ENCODE data around the gene WNT8B. TPM values are rescaled to one million over a fixed set of nuclear protein-coding genes. Genes with fewer than 3 reads are reported as not detected.

WNT8B gene
- total RNA-seq, 1 donor from 2014 or later, result not detected

GRCh38 chr10:100516847-100517246 lies 54.0 kb downstream of the WNT8B start:
- ChIA-PET CTCF (interaction anchor here (2.6 kb wide), 1 partner anchor 11 kb away, joined by 14 read pairs; no protein-coding TSS in a partner anchor), POLR2A (no interaction called here)
- no peak for TF ChIP-seq CTCF (IDR thresholded peaks at IDR 0.05)
- H3K27me3 Mint-ChIP-seq, result peaks cover 10% of the 10 kb centered on the region
- peaks cover 9% of the 10 kb centered on the region for H3K4me1 Mint-ChIP-seq
- intact Hi-C loops (cut with micrococcal nuclease), result loop anchor here (5.0 kb wide), 1 partner anchor 670 kb away; no protein-coding TSS in a partner anchor
- peaks cover 17% of the 10 kb centered on the region for H3K36me3 Mint-ChIP-seq (ENCODE audit: low read depth)
- H3K9me3 Mint-ChIP-seq, result no peaks in the 10 kb centered on the region
- ATAC-seq (ENCODE audit: low read depth) (no peak), DNase-seq (no peak)
- no peak overlapping the region for H3K4me3 Mint-ChIP-seq
- no peak overlapping the region for H3K27ac Mint-ChIP-seq

DNA sequence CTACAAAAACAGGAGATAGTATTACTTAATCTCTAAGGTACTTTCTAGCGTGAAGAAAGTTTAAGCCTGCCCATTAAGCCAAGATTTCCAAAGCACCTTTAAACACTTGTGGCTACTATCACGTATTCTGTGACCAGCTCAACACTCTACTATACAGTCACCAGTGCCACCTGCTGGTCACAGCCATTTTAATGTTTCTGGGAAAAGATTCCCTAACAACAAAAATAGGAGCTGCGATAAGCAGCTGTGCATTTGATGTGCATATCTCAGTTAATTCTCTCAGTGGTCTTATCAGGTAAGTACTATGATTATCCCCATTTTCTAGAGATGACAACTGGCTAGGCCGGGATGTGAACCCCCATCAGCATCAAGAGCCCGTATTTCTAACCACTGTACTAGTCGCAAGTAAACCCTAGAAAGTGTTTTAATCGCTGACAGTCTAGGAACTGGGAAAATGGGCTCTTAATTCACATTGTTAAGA lies 56.0 kb downstream of the WNT8B start:
- ChIA-PET CTCF (interaction anchor here (0.7 to 2.6 kb wide), 23 partner anchors 9 to 673 kb away, joined by 3 to 15 read pairs (median 5); partner anchors contain the start of genes HIF1AN and PKD2L1), POLR2A (interaction anchor here (0.7 to 1.2 kb wide), 2 partner anchors 26 to 173 kb away, joined by 3 read pairs; no protein-coding TSS in a partner anchor)
- intact Hi-C loops (cut with micrococcal nuclease), result loop anchor here (1.0 to 5.0 kb wide), 4 partner anchors 84 to 672 kb away; no protein-coding TSS in a partner anchor
- Mint-ChIP-seq H3K4me3 (no peak overlapping the region), H3K27me3 (peaks cover 10% of the 10 kb centered on the region), H3K36me3 (ENCODE audit: low read depth) (peaks cover 27% of the 10 kb centered on the region), H3K27ac (no peak overlapping the region), H3K9me3 (no peaks in the 10 kb centered on the region), H3K4me1 (peaks cover 9% of the 10 kb centered on the region)
- no peak for TF ChIP-seq CTCF (IDR thresholded peaks at IDR 0.05)
- DNase-seq (no peak), ATAC-seq (ENCODE audit: low read depth) (peak; percentile 54)

DNA sequence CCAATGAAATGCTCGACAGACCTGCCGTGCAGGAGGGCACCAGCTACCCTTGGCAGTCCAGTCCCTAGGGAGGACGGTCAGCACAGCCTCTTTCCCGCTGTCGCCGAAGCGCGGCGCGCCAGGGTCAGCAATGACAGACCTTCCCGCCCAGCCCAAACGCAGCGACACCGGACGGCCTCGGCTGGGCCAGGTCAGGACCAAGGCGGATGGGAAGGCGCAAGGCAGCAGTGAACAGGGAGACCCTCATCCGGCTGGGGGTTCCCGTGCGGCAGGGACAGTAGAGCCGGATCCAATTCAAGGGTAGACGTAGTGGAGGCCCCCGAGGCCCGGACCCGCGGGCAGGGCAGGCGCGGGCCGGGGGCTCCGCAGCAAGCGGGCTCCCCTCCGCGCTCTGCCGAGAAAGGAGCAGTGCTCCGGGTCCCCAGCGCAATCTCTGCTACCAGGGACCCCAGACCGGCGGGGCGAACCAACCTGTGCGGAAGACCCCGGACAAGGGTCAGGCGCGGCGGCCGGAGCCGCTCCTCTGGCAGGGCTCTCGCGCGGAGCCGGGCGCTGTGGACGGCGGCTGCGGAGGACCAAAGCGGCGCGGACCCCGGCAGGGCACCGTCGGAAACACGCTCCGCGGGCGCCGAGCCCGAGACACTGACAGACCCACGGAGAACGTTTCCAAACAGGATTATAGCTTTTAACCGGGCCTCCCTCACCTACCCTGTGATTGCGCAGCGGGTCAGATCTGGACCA lies 56.7 kb downstream of the WNT8B start, which contains the start of gene SEC31B:
SEC31B (minus strand) TSS at position 551 of the 741 bp plus-strand sequence. CDS start 2,909 bp downstream, outside the sequence.
- peaks cover 9% of the 10 kb centered on the region for H3K4me1 Mint-ChIP-seq
- ChIA-PET POLR2A (no interaction called here), CTCF (interaction anchor here (1.1 to 2.6 kb wide), 18 partner anchors 8 to 359 kb away, joined by 3 to 15 read pairs (median 5); partner anchors contain the start of genes HIF1AN, NDUFB8 and PKD2L1)
- no peak within 1 kb of the TSS for H3K27ac Mint-ChIP-seq
- peaks cover 34% of the 10 kb centered on the region for H3K36me3 Mint-ChIP-seq (ENCODE audit: low read depth)
- no peak for DNase-seq
- no peak for TF ChIP-seq CTCF (IDR thresholded peaks at IDR 0.05)
- H3K27me3 Mint-ChIP-seq, result peaks cover 10% of the 10 kb centered on the region
- no peaks in the 10 kb centered on the region for H3K9me3 Mint-ChIP-seq
- intact Hi-C loops (cut with micrococcal nuclease), result loop anchor here (5.0 kb wide), 1 partner anchor 672 kb away; no protein-coding TSS in a partner anchor
- ATAC-seq (ENCODE audit: low read depth), result peak; percentile 21
- H3K4me3 Mint-ChIP-seq, result peak within 1 kb of the TSS; percentile 47

- DNase-seq, result no peak
- ChIA-PET POLR2A (no interaction called here), CTCF (interaction anchor here (0.6 to 2.0 kb wide), 3 partner anchors 9 to 38 kb away, joined by 3 to 4 read pairs (median 3); partner anchors contain the start of genes HIF1AN and NDUFB8)
- Mint-ChIP-seq H3K4me1 (peaks cover 9% of the 10 kb centered on the region), H3K4me3 (no peak overlapping the region), H3K27me3 (peaks cover 10% of the 10 kb centered on the region), H3K9me3 (no peaks in the 10 kb centered on the region), H3K27ac (no peak overlapping the region), H3K36me3 (ENCODE audit: low read depth) (peaks cover 42% of the 10 kb centered on the region)
- intact Hi-C loops (cut with micrococcal nuclease), result no loop called here
- TF ChIP-seq CTCF (IDR thresholded peaks at IDR 0.05), result no peak
- ATAC-seq (ENCODE audit: low read depth), result no peak
Measured at GRCh38 chr10:100520811-100521210, 58.0 kb downstream of the WNT8B start.
